HG03064 (cell line): ENCODE results near the gene SGCB.
"Not testable (repeated sequence)": the region's sequence is repeated elsewhere in the genome, so short reads cannot be mapped to it uniquely, and the experiment has no call there.

Experiments
- ATAC-seq: cut with Tn5 transposase; IDR thresholded peaks from one replicate; pipeline ENCODE4 v1.9.1; 2021; ENCODE audit warnings: low read depth; ENCODE audit not compliant: unreplicated experiment

SGCB gene, protein sequence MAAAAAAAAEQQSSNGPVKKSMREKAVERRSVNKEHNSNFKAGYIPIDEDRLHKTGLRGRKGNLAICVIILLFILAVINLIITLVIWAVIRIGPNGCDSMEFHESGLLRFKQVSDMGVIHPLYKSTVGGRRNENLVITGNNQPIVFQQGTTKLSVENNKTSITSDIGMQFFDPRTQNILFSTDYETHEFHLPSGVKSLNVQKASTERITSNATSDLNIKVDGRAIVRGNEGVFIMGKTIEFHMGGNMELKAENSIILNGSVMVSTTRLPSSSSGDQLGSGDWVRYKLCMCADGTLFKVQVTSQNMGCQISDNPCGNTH

DNA sequence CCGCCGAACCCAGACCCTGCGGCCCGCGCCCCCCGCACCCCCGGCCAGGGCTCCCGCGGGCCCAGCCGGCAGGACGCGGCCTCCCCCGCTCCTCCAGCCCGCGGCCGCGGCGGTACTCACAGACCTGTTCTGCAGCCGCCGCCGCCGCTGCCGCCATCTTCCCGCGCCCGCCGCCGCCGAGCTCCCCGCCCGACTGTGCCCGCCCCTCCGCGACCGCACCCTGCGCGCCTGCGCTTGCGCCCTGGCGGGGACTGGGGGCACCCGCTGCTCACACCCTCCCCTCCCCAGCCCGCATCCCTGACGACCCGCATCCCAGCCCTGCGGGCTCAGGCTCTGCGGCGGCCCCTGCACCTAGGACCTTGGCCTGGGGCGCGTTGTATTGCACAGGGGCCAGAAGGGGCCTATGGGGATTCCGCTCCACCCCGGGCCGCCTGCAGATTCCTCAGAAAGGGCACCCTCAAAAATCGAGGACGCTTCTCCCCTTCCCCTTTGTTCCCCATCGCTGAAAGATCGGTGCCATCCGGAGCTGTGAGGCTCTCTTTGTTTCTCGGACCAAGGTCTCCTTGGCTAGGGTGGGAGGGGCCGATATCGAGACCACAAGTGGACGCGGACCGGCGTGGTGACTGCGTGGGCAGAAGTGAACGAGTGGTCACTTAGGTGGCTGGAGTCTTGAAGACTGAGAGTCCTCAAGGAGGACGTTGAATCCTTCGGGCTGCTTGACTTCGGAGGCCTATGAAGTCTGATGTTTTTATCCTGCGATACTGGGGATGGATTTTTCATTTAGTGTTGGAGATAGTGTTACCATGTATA, at the start of gene SGCB:
Gene SGCB, minus strand, starts transcription at position 197 of the 810 bp plus-strand sequence. Its CDS starts 40 bp downstream, at position 157.
- ATAC-seq = peak; percentile 94

DNA sequence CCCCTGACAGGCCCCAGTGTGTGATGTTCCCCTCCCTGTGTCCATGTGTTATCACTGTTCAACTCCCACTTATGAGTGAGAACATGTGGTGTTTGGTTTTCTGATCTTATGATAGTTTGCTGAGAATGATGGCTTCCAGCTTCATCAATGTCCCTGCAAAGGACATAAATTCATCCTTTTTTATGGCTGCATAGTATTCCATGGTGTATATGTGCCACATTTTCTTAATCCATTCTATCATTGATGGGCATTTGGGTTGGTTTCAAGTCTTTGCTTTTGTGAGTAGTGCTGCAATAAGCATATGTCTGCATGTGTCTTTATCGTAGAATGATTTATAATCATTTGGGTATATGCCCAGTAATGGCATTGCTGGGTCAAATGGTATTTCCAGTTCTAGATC, 48.3 kb upstream of the SGCB start:
- not testable (repeated sequence) for ATAC-seq

DNA sequence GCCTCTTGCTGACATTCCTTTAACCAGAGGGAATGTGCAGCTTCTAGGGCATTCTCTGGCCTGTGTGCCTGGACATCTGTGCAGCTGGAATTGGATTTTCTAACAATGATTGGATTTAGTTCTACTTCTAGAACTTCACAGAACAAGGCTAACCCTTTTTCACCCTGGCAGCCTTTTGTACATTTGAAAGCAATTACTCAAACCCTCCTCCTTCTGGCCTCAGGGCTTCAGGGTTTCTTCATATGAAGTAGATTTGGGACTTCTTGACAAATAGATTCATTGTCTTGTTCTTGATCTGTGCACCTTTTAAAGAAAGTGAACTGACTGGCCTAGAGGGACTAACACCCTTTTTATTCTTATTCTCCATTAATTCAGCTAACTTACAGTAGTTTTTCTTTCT, 43.1 kb upstream of the SGCB start:
- ATAC-seq = no peak

DNA sequence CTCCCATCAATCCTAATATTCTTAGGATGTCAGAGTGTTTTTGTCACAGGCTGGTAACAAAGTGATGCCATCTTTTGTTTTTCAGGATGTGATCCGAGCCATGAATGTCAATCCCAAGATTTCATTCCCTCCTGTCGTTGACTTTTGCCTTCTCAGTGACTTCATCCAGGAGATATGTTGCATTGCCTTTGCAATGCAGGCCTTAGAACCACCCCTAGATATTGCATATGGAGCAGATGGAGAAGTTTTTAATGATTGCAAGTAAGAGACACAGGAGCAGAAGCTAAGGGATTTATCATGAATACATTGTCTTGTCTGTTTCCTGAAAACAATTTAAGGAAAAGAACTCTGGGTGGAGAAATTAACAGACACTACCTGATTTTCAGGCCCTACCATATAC, 41.6 kb upstream of the SGCB start:
- ATAC-seq = no peak

DNA sequence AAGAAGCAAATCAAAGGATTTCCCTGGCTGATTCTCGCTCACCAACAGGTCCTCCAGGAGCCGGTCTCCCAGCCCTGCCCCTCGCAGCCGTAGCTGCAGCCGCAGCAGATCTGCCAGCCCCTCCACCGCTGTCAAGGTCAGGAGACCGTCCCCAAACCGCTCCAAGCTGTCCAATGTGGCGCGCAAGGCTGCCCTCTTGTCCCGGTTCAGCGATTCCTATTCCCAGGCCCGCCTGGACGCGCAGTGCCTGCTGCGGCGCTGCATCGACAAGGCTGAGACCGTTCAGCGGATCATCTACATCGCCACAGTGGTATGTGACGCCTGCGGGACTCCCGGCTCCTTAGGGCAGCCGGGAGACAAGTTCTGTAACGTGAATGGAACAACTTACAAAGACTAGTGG, 38.6 kb upstream of the SGCB start:
- ATAC-seq = no peak

DNA sequence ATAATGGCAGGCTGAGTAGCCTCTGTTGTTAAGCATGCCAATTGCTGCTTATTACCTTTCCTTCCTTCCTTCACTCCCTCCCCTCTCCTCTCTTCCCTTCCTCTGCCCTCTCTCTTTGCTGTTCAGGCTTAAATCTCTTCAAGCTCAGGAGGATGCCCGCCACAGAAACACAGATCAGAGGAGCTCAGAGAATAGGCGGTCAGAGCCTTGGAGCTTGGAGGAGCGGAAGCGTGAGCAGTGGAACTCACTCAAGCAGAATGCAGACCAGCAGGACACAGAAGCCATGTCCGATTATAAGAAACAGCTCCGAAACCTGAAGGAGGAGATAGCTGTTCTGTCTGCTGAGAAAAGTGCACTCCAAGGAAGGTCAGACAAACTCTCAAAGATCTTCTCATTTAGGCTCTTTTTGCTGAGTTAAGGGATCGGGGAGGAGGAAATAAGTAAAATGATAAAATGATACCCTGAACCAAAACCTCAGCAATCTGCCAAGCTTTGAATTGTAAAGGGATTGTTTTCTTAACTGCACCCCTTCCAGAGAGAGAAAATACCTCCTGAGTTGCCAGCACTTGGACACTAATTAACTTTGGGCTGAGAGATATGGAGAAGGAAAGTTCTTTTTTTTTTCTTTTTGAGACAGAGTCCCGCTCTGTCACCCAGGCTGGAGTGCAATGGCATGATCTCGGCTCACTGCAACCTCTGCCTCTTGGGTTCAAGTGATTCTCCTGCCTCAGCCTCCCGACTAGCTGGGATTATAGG, 33.9 kb upstream of the SGCB start:
- ATAC-seq = no peak

DNA sequence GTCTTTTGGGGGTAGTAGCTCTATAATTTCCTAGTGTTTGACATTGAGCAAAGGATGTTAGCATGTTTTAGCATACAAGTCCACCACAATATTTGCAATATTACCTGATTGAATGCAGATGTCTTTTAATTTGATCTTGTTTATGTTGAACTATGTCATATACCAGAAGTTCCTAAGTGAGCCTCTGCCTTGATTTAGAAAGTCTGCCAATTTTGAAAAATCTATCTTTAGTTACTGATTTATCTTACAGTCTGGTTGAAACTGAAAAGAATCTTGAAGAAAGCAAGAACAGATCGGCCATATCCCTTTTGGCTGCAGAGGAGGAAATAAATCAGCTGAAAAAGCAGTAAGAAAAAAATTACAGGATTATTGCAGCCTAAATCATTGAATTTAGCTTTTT, 31.5 kb upstream of the SGCB start:
- no peak for ATAC-seq

DNA sequence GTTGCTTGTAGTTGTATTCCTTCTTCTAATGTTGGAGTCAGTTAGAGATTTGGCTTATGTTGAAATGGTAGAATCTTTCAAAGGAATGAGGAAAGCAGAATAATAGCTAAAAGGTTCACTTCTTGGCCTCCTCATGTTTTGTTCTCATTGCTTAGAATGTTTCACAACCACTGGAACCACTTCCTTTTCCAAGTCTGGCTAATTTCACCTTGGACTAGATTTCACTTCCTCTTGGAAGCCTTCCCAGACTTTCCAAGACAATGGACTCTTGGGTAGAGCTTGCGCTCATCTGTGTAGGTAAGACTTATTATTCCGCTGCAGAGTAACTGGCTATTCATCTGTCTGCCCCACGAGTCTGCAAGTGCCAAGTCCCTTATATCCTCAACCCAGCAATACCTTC, 21.3 kb upstream of the SGCB start:
- no peak for ATAC-seq

DNA sequence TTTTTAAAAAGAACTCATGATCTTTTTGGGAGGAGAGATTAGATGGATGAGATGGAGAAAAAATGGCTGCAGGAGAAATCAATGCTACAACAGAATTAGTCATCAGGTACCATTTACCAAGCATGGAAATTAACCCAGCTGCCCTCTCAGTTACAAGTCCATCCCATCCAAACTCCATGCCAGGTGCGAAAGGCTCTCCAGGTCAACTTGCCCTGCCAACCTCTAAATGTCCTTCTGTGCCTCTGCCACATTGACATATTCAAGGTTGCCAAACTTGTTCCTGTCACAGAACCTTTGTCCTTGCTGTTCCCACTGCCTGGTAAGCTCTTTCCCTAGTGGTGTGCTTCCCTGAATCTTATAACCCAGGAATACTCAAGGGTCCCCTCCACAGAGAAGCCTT, 20.2 kb upstream of the SGCB start:
- no peak for ATAC-seq

DNA sequence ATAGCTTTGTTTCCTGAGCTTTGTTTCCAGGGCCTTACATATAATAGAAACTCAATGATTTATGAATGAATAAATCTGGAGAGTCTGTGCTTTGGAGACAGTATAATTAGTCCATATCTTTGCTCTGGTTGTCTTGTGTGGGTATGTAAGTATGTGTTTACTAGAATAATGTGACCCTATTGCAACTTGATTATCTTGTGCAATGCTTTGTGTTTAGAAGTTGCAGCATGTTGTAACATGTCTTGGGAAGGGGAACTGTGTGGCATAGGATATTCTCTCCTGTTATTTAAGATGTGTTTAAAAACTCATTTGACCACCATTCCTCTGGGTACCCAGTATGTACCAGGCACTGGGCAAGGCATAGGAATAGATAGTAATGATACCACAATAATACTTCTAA, 19.1 kb upstream of the SGCB start:
- no peak for ATAC-seq

DNA sequence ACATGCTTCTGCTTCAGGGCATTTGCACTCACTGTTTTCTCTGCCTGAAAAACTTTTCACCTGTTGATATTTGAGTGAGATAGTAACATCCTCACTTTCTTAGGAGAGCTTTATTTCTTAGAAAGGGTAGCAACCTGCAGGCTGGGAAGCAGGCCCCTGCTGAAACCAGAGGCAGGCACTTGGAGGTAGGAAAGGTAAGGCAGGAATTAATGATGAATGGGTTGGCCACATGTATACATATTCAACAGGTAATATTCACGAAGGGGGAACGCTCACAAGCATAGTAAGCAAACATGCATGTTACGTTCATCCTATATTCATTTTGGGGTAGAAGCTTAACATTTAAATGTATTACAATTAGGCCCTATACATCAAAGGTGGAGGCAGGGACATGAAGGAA, 16.2 kb upstream of the SGCB start:
- ATAC-seq = no peak

DNA sequence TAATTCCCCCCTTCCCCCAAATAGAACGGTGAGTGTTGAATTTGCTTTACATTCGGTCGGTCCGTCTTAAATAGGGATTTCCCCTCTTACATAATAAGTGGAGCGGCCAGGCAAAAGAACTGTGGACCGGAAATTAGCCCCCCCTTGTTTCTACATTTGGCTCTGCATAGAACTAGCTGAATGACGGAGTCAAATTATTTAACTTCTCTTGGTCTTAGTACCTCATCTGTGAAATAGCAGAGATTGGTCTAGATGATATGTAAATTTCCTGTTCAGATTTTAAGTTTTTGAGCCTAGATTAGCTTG, 14.3 kb upstream of the SGCB start:
- ATAC-seq = peak; percentile 40

DNA sequence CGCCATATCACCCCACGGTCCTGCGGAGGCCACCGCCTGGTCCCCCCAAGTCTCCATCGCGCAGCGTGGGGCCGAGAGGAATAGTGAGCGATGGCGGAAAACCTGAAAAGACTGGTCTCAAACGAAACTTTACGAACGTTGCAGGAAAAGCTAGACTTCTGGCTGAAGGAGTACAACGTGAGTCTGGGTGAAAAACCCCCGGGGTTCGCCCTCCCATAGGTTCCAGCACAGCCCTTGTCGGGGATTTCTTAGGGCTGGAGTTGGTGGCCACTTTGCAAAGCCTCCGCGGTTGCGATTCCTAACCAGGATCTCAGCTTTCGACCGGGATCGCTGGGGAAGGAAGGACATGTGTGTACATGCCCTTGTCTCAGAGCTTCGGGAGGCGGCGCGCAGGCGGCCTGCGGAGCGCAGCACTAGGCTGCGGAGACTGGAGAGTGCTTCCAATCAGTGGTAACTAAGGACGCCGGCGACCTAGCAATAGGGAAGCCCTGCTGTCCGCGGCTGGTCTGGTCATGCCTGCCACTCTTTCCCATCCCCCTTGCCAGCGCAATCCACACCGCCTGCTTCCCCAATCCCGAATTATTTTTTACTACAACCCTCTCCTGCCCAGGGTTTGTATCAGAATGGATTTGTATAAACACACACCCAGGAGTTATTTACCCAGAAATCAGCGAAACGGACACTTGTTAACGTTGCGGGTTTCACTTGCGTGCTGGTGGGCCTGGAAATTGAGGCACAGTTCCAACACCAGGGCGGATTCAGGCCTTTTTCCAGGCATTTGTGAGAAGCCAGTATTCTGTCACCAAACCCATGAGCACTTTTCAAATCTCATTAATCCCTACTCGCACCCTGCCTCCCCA, 13.7 kb upstream of the SGCB start:
- peak; percentile 59 for ATAC-seq

DNA sequence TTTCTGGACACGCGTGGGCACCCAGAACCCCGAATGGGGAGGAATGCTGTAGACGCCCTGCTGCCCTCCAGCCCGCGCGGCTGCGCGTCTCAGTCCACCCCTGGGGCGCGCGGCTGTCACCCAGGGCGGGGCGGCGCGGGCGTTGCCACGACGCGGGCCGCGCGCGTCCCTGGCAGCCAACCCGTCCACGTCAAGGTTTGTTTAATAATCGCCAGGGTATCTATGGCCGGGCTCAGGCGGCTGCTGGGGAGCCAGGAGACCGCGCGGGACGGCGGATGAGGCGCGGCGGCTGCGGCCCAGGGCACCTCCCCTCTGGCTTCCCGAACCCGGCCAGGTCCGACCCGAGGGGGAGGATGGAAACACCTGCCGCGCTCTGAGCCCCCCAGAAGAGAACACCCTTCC, 13.1 kb upstream of the SGCB start, which contains the start of gene SPATA18:
Gene SPATA18, plus strand, starts transcription at position 92 of the 402 bp plus-strand sequence. CDS start 401 bp downstream, outside the sequence.
- ATAC-seq = no peak

DNA sequence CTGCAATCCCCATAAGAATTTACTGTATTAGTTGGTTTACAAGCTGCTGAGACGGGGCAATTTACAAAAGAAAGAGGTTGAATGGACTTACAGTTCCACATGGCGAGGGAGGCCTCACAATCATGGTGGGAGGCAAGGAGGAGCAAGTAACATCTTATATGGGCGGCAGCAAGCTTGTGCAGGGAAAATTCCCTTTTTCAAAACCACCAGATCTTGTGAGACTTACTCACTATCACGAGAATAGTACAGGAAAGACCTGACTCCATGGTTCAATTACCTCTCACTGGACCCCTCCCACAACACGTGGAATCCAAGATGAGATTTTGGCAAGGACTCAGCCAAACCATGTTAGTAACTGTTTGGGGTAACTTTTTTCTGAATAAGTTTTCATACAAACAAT, 11.2 kb upstream of the SGCB start:
- no peak for ATAC-seq

DNA sequence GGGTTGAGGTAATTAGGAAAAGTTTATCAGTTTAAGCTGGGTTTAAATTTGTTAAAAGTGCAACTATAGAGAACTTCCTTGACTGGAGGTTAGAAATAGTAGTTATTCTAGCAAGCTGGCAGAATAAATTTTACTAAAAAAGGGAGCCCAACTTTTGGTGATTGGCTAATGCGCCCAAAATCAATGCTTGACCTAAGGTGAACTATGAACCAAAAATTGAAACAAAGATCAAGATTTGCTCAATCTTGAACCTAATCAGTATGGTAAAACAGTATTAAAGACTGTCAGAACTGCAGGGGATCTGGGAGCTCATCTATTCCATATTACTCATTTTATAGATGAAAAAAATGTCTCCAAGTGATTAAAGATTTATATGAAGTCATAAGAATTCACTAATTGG, 6.9 kb upstream of the SGCB start:
- ATAC-seq = no peak

DNA sequence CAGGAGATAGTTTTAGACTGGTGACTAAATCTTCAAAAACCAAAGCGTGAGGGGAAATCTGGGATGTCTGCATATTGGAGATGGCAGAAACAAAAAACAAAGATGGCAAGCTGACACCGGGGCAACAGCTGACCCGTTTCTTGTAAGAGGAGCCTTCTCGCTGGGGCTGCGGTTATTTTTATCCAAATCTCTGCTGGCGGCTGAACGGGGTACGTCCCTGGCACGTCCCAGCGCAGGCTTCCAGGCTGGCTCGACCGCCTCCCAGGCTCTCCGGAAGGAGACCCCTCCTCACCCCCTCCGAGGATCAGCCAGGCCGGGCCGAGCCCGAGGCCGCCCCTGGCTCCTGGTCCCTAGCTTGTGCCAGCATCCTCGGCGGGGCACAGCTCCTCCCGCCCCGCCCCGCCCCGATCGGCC, 403 bp downstream of the SGCB start:
- ATAC-seq = peak; percentile 60

DNA sequence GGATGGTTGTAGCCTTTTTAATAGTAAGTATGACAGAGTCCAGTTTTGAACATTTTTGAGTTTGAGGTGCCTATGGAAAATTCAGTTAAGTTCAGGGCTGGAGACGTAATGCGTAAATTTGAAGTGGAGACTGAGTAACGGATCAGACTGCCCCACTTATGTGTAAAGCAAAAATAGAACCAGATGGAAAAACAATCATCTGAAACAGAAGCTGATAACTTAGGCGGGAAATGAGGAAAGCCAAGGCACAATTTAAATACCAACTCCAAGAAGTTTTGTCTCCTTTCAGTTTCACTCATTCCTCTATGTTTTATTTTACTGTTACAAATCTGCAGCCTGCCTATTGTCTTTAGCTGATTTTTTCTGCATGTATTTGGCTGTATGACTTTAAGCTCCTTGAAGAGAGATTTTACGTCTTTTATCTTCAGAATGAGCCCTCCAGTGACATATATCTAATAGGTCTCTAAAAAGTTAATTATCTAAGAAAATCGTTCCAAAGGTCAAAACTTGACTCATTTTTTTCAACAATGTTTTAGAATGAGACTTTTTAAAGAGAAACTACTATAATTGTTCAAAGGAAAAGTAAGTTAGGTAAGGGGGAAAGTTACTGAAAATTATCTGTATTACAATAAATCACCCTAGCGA, 1.1 kb downstream of the SGCB start:
- ATAC-seq = no peak

DNA sequence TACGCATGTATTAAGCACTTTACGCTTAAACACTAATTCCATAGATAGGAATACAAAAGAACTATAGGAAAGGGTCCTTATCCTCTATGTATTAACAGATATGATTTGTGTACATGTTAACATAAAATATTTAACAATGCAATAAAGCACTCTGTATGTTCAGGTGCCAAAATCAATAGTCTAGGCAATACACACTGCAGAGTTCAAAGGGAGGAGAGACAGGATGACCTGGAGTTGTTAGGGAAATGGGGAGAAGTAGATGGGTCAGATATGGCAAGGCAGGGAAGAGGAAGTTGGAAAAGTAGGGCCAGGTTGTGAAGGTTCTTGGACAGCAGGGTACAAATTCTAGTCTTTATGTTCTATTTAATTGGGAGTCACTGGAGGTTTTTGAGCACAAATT, 2.9 kb downstream of the SGCB start:
- no peak for ATAC-seq

DNA sequence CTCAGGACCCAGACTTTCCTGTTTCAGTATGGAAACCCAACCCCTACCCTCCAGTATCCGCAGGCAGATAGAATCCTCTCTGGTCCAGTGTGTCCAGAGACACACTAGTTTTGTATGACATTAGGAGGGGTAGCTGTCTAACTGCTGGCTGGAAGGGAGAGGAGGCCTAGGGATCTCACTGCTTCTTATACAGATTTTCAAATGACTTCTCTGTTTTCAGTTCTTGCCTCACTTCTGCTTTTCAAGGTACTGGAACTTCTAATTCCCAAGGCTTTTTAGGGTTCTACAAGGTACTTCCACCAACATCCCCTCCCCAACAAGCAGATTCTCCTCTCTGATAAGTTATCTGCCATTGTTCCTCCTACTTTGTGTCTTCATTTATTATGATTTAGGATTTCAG, 6.1 kb downstream of the SGCB start:
- ATAC-seq = no peak
